NK-92 (cell line): ENCODE results near the gene ODAD2.
"Not testable (repeated sequence)": the region's sequence is repeated elsewhere in the genome, so short reads cannot be mapped to it uniquely, and the experiment has no call there.

Source experiments
- DNase-seq: peaks from one replicate; lab custom pipeline; 2025; ENCODE audit not compliant: unreplicated experiment; lab: John Stamatoyannopoulos, UW

The ODAD2 gene

GRCh38 chr10:27998954-27999275 lies at the start of gene ODAD2:
Gene ODAD2, minus strand, starts transcription at chr10:27999079. Its CDS starts 3,937 bp downstream, at chr10:27995142.
- no peak for DNase-seq

- no peak for DNase-seq
Observed at GRCh38 chr10:28047061-28047460, 48.2 kb upstream of the ODAD2 start.

- no peak for DNase-seq
Observed at GRCh38 chr10:28046579-28046978, 47.7 kb upstream of the ODAD2 start.

- no peak for DNase-seq
Observed at GRCh38 chr10:28043941-28044340, 45.1 kb upstream of the ODAD2 start.

- no peak for DNase-seq
Observed at GRCh38 chr10:28036587-28036986, 37.7 kb upstream of the ODAD2 start.

- DNase-seq: no peak
Observed at GRCh38 chr10:28020993-28021982, 22.4 kb upstream of the ODAD2 start.

GRCh38 chr10:28020080-28020860 lies 21.4 kb upstream of the ODAD2 start:
- DNase-seq: no peak

GRCh38 chr10:28014651-28015050 lies 15.8 kb upstream of the ODAD2 start:
- DNase-seq: no peak

GRCh38 chr10:28012990-28013515 lies 14.2 kb upstream of the ODAD2 start:
- DNase-seq: no peak

- no peak for DNase-seq
Observed at GRCh38 chr10:28010821-28011220, 11.9 kb upstream of the ODAD2 start.

GRCh38 chr10:28008054-28008453 lies 9.2 kb upstream of the ODAD2 start:
- no peak for DNase-seq

GRCh38 chr10:28001353-28001752 lies 2.5 kb upstream of the ODAD2 start:
- no peak for DNase-seq

GRCh38 chr10:27998178-27998953 lies 513 bp downstream of the ODAD2 start:
- DNase-seq: no peak

GRCh38 chr10:27997865-27998177 lies 1.1 kb downstream of the ODAD2 start:
- no peak for DNase-seq

- DNase-seq: no peak
Observed at GRCh38 chr10:27995311-27995710, 3.6 kb downstream of the ODAD2 start.

- DNase-seq: not testable (repeated sequence)
Observed at GRCh38 chr10:27989357-27989756, 9.5 kb downstream of the ODAD2 start.

GRCh38 chr10:27986821-27987220 lies 12.1 kb downstream of the ODAD2 start:
- no peak for DNase-seq

- DNase-seq: no peak
Observed at GRCh38 chr10:27982875-27983543, 15.9 kb downstream of the ODAD2 start.

GRCh38 chr10:27981744-27982143 lies 17.1 kb downstream of the ODAD2 start:
- DNase-seq: no peak

GRCh38 chr10:27970795-27971194 lies 28.1 kb downstream of the ODAD2 start:
- not testable (repeated sequence) for DNase-seq

GRCh38 chr10:27969931-27970330 lies 28.9 kb downstream of the ODAD2 start:
- not testable (repeated sequence) for DNase-seq
